IMR-90 (cell line): ENCODE data around the gene PLD2. TPM values are rescaled to one million over a fixed set of nuclear protein-coding genes. Genes with fewer than 3 reads are reported as not detected.

Experiments used
- ATAC-seq: fragments of 200-7000 bp; cut with Tn5 transposase; 2 replicates; pipeline ENCODE4 v1.9.1; 2020; ENCODE audit warnings: low read depth, mild to moderate bottlenecking, moderate library complexity
- BruUV-seq: library from RNA; stranded (reverse); fragments of 400-500 nt; replicated peaks from 2 replicates; lab custom pipeline; 2021; lab: Mats Ljungman, UMichigan
- CTCF ChIA-PET: fragments of 300-600 bp; formaldehyde crosslinking; extraction: SDS; loops from one replicate; lab custom pipeline; 2021; ENCODE audit warnings: antibody characterized with exemption; lab: Yijun Ruan, JAX
- POLR2A ChIA-PET: fragments of 300-600 bp; sonication (Branson Sonifier 250); formaldehyde crosslinking; loops from one replicate; lab custom pipeline; 2022; ENCODE audit warnings: antibody characterized with exemption; ENCODE audit not compliant: unreplicated experiment; lab: Charles Lee
- DNase-seq: peaks from one replicate; pipeline ENCODE4 v3.0.0; 2013
- H2AFZ ChIP-seq: replicated peaks from 2 replicates; pipeline ENCODE3; 2013; ENCODE audit warnings: low read length, mild to moderate bottlenecking; ENCODE audit not compliant: poor library complexity
- H2AK5ac ChIP-seq: 2 replicates; pipeline ENCODE4 v1.6.1; 2013; ENCODE audit warnings: low read depth, low read length, inconsistent platforms
- H2AK9ac ChIP-seq: replicated peaks from 2 replicates; pipeline ENCODE3; 2013; ENCODE audit warnings: mild to moderate bottlenecking, low read depth, low read length, moderate library complexity; ENCODE audit not compliant: poor library complexity
- H2BK120ac ChIP-seq: 2 replicates; pipeline ENCODE4 v1.6.1; 2013; ENCODE audit warnings: low read depth, low read length, inconsistent platforms
- H2BK15ac ChIP-seq: 3 replicates; pipeline ENCODE4 v1.6.1; 2013; ENCODE audit warnings: low read depth, low read length, inconsistent platforms
- H2BK20ac ChIP-seq: 2 replicates; pipeline ENCODE4 v1.6.1; 2013; ENCODE audit warnings: low read depth, mild to moderate bottlenecking, inconsistent platforms, low read length, moderate library complexity
- H2BK5ac ChIP-seq: 2 replicates; pipeline ENCODE4 v1.6.1; 2013; ENCODE audit warnings: mild to moderate bottlenecking, low read depth, low read length, inconsistent platforms; ENCODE audit not compliant: poor library complexity, severe bottlenecking
- H3K14ac ChIP-seq: replicated peaks from 2 replicates; pipeline ENCODE4 v1.6.1; 2013; ENCODE audit warnings: low read depth, low read length, inconsistent platforms
- H3K18ac ChIP-seq: 2 replicates; pipeline ENCODE4 v1.6.1; 2013; ENCODE audit warnings: low read depth, low read length, control low read depth
- H3K23ac ChIP-seq: 2 replicates; pipeline ENCODE4 v1.6.1; 2013; ENCODE audit warnings: low read depth, low read length, inconsistent platforms
- H3K27ac ChIP-seq: 2 replicates; pipeline ENCODE4 v1.5.1; 2013; ENCODE audit warnings: mild to moderate bottlenecking, control low read depth, low read length; ENCODE audit not compliant: insufficient read depth
- H3K27me3 ChIP-seq: 2 replicates; pipeline ENCODE4 v1.6.1; 2013; ENCODE audit warnings: low read length; ENCODE audit not compliant: control insufficient read depth, insufficient read depth
- H3K36me3 ChIP-seq: 2 replicates; pipeline ENCODE4 v1.6.1; 2013; ENCODE audit warnings: low read length, mixed read lengths; ENCODE audit not compliant: control insufficient read depth, insufficient read depth
- H3K4ac ChIP-seq: 2 replicates; pipeline ENCODE4 v1.6.1; 2013; ENCODE audit warnings: low read depth, low read length, inconsistent platforms
- H3K4me1 ChIP-seq: 2 replicates; pipeline ENCODE4 v1.6.1; 2013; ENCODE audit warnings: low read length, mixed read lengths; ENCODE audit not compliant: control insufficient read depth, insufficient read depth
- H3K4me2 ChIP-seq: 2 replicates; pipeline ENCODE4 v1.6.1; 2013; ENCODE audit warnings: low read depth, mild to moderate bottlenecking, control low read depth, low read length, moderate library complexity
- H3K4me3 ChIP-seq: 2 replicates; pipeline ENCODE4 v1.5.1; 2013; ENCODE audit warnings: low read depth, mild to moderate bottlenecking, control low read depth, low read length, moderate library complexity; ENCODE audit not compliant: insufficient read depth
- H3K56ac ChIP-seq: 2 replicates; pipeline ENCODE4 v1.6.1; 2013; ENCODE audit warnings: low read length, inconsistent platforms; ENCODE audit not compliant: insufficient read depth; ENCODE audit errors: extremely low read depth
- H3K79me1 ChIP-seq, 2 experiments: 2 replicates each; pipeline ENCODE4 v1.6.1; 2013; ENCODE audit warnings: low read length in 2 of 2, inconsistent platforms in 1 of 2, low read depth in 1 of 2
- H3K9ac ChIP-seq: 2 replicates; pipeline ENCODE4 v1.6.1; 2013; ENCODE audit warnings: low read depth, low read length, control low read depth
- H3K9me1 ChIP-seq: 2 replicates; pipeline ENCODE4 v1.6.1; 2013; ENCODE audit warnings: low read length, inconsistent platforms; ENCODE audit not compliant: insufficient read depth
- H3K9me3 ChIP-seq: 2 replicates; pipeline ENCODE4 v1.6.1; 2013; ENCODE audit warnings: low read length; ENCODE audit not compliant: control insufficient read depth, insufficient read depth
- H4K20me1 ChIP-seq: 2 replicates; pipeline ENCODE4 v1.6.1; 2013; ENCODE audit warnings: low read length, inconsistent platforms; ENCODE audit not compliant: insufficient read depth
- H4K5ac ChIP-seq: 2 replicates; pipeline ENCODE4 v1.6.1; 2013; ENCODE audit warnings: mild to moderate bottlenecking, low read depth, low read length, control low read depth
- H4K8ac ChIP-seq, 2 experiments: 2 replicates each; pipeline ENCODE4 v1.6.1; 2013; ENCODE audit warnings: low read depth in 2 of 2, low read length in 2 of 2, control low read depth in 1 of 2, inconsistent platforms in 1 of 2
- H4K91ac ChIP-seq: 2 replicates; pipeline ENCODE4 v1.6.1; 2013; ENCODE audit warnings: low read depth, low read length, inconsistent platforms; ENCODE audit not compliant: insufficient read depth
- BHLHE40 ChIP-seq: fragments of 150-350 bp; IDR thresholded peaks from 2 replicates; pipeline ENCODE4 v1.6.1; 2016; ENCODE audit warnings: mild to moderate bottlenecking, low read depth, low read length
- CEBPB ChIP-seq: IDR thresholded peaks from 2 replicates; pipeline ENCODE4 v1.6.1; 2012; ENCODE audit warnings: low read depth, low read length, improper control_type of control experiment
- CHD1 ChIP-seq: IDR thresholded peaks from 2 replicates; pipeline ENCODE4 v1.6.1; 2012; ENCODE audit warnings: low read depth, low read length, improper control_type of control experiment
- FOS ChIP-seq: fragments of 150-350 bp; IDR thresholded peaks from 2 replicates; pipeline ENCODE4 v1.6.1; 2016; ENCODE audit warnings: low read depth, low read length
- MAZ ChIP-seq: IDR thresholded peaks from 2 replicates; pipeline ENCODE4 v1.6.1; 2012; ENCODE audit warnings: low read depth, mild to moderate bottlenecking, low read length, improper control_type of control experiment, moderate library complexity, borderline replicate concordance
- MXI1 ChIP-seq: IDR thresholded peaks from 2 replicates; pipeline ENCODE4 v1.6.1; 2012; ENCODE audit warnings: low read depth, mild to moderate bottlenecking, low read length, moderate library complexity, borderline replicate concordance
- NFE2L2 ChIP-seq: fragments of 150-350 bp; IDR thresholded peaks from 2 replicates; pipeline ENCODE4 v1.6.1; 2016; ENCODE audit warnings: low read depth, mild to moderate bottlenecking, low read length
- RCOR1 ChIP-seq: IDR thresholded peaks from 2 replicates; pipeline ENCODE4 v1.6.1; 2012; ENCODE audit warnings: mild to moderate bottlenecking, low read length, improper control_type of control experiment; ENCODE audit not compliant: insufficient replicate concordance
- RFX5 ChIP-seq: IDR thresholded peaks from 2 replicates; pipeline ENCODE4 v1.8.0; 2012; ENCODE audit warnings: low read depth, mild to moderate bottlenecking, low read length, moderate library complexity
- SMC3 ChIP-seq: fragments of 150-350 bp; IDR thresholded peaks from 2 replicates; pipeline ENCODE4 v1.6.1; 2016; ENCODE audit warnings: low read depth, mild to moderate bottlenecking, antibody characterized with exemption, low read length, moderate library complexity
- WGBS, 2 experiments: methylation state at CpG; one replicate each; pipeline versions ENCODE4 v1.1.5 to v1.1.7; 2013; ENCODE audit warnings: missing lambda C conversion rate in 2 of 2; ENCODE audit not compliant: insufficient read length in 1 of 2; ENCODE audit errors: extremely low coverage in 2 of 2; 5-methylcytosine and 5-hydroxymethylcytosine counted together
- dilution Hi-C: fragments of 300-500 bp; cut with HindIII; formaldehyde crosslinking; loops from one replicate; pipeline ENCODE4 v1.14.3; 2018; ENCODE audit warnings: low sequenced_read_pairs; ENCODE audit not compliant: unreplicated experiment
- in situ Hi-C: fragments of 300-500 bp; cut with MboI; formaldehyde crosslinking; loops from 3 replicates; pipeline ENCODE4 v1.14.3; 2019; ENCODE audit warnings: low sequenced_read_pairs, inconsistent platforms, mixed read lengths
- intact Hi-C: fragments of 100-400 bp; cut with micrococcal nuclease; formaldehyde crosslinking; loops from 2 replicates; pipeline ENCODE4 v1.10.0; 2022
- polyA plus RNA-seq, 3 experiments: library from polyadenylated mRNA; depleted of rRNA; stranded (reverse); fragments of >200 nt; gene quantifications; 2 replicates each; pipeline ENCODE4 v1.2.3, GENCODE V29; 2012; ENCODE audit warnings: low replicate concordance in 1 of 3
- total RNA-seq: library from RNA; depleted of rRNA; stranded (reverse); fragments of >200 nt; gene quantifications from 2 replicates; pipeline ENCODE4 v1.2.3, GENCODE V29; 2012
- TF ChIP-seq, protein P1 (sequence below): fragments of 150-350 bp; IDR thresholded peaks from 2 replicates; pipeline ENCODE4 v1.6.1; 2016; ENCODE audit warnings: low read depth, mild to moderate bottlenecking, low read length, moderate library complexity, borderline replicate concordance
- TF ChIP-seq, protein P2 (sequence below): conservative IDR thresholded peaks from 2 replicates; pipeline ENCODE4 v1.5.1; 2012; ENCODE audit warnings: mild to moderate bottlenecking, low read depth, low read length, improper control_type of control experiment
- TF ChIP-seq, protein P3 (sequence below): fragments of 150-350 bp; IDR thresholded peaks from 2 replicates; pipeline ENCODE4 v1.6.1; 2017; ENCODE audit warnings: mild to moderate bottlenecking, antibody characterized with exemption, low read length, low read depth

Gene PLD2
- total and polyA plus RNA-seq, 2 of the 4 experiments (the other 2 are of a cell fraction) = 12.5 to 28.0 TPM

DNA sequence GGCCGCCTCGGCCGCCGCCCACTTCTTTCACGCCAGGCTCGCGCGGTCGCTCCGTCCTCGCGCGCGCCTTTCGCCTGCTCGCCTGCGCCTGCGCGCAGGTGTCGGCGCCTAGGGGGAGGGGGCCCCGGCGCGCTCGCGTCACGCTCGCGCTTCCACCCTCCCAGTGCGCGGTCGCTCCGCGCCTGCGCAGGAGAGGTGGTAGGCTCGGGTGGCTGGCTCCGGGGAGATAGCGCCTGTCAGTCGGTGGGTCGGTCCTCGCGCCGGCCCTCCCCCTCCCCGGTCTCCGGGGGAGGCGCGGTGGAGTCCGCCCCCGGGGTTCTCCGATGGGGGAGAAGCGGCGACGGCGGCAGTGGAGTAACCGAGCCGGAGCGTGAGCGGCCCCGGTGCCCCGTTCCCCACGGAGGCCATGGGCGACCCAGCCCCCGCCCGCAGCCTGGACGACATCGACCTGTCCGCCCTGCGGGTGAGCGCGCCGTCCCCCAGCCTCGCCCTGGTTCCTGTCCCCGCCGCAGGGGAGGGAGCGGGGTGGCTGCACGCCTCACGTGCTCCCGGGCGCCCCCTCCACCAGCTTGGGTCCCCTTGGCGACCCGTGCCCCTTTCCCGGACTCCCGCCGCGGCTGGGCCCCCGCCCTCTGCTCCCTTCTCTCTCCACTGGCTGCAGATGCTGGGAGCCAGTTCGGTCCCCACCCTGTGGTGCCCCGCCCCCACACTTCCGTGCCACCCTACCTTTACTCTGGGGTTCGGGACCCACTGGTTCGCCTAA lies 26.4 kb downstream of the PLD2 start, which contains the start of gene MINK1:
Gene MINK1 (plus strand): TSS at position 163 of the 763 bp plus-strand sequence. CDS start 244 bp downstream, at position 407.
- peak within 1 kb of the TSS; percentile 77 for H3K4me3 ChIP-seq
- peaks cover 4% of the 10 kb centered on the region; the same call in 1 of the 2 replicates for H3K36me3 ChIP-seq
- peak within 1 kb of the TSS; percentile 99 for H2AK9ac ChIP-seq
- H3K23ac ChIP-seq = peak within 1 kb of the TSS; percentile 97
- peak within 1 kb of the TSS; percentile 48 for H3K18ac ChIP-seq
- WGBS, 2 experiments = 0% methylated on average over 38 of the region's 91 CpGs; no CpG with 5 or more reads in 1 of the 2 experiments
- H2BK15ac ChIP-seq = peak within 1 kb of the TSS; percentile 93; the same call in 2 of the 3 replicates
- dilution Hi-C loops = no loop called here
- peaks cover 35% of the 10 kb centered on the region for H4K20me1 ChIP-seq
- ATAC-seq (peak; percentile 96), DNase-seq (peak; percentile 92)
- H3K14ac ChIP-seq = peak within 1 kb of the TSS; percentile 94
- no peaks in the 10 kb centered on the region for H3K9me3 ChIP-seq
- peak within 1 kb of the TSS; percentile 95 for H3K4ac ChIP-seq
- peak within 1 kb of the TSS; percentile 81 for H3K27ac ChIP-seq
- H3K79me1 ChIP-seq = peaks cover 19 to 48% of the 10 kb centered on the region in 2 experiments; a peak in 3 of 4 replicates
- peak within 1 kb of the TSS; percentile 82 to 91 for H4K8ac ChIP-seq
- H3K56ac ChIP-seq = peak within 1 kb of the TSS; percentile 80; the same call in 1 of the 2 replicates
- H3K4me1 ChIP-seq = peaks cover 6% of the 10 kb centered on the region; the same call in 1 of the 2 replicates
- BruUV-seq = no TSS peak
- peak within 1 kb of the TSS; percentile 88 for H4K91ac ChIP-seq
- peak within 1 kb of the TSS; percentile 95 for H2AFZ ChIP-seq
- peak within 1 kb of the TSS; percentile 93 for H3K4me2 ChIP-seq
- peaks cover 23% of the 10 kb centered on the region for H3K9me1 ChIP-seq
- CTCF ChIA-PET = no interaction called here
- H2AK5ac ChIP-seq = peak within 1 kb of the TSS; percentile 97
- peak within 1 kb of the TSS; percentile 54 for H4K5ac ChIP-seq
- peak within 1 kb of the TSS; percentile 77 for H2BK5ac ChIP-seq
- POLR2A ChIA-PET = no interaction called here
- H2BK20ac ChIP-seq = peak within 1 kb of the TSS; percentile 85; the same call in 1 of the 2 replicates
- no peaks in the 10 kb centered on the region for H3K27me3 ChIP-seq
- intact Hi-C loops = no loop called here
- peak within 1 kb of the TSS; percentile 69 for H3K9ac ChIP-seq
- H2BK120ac ChIP-seq = peak within 1 kb of the TSS; percentile 48
- in situ Hi-C loops = no loop called here
- TF ChIP-seq, protein P1, sequence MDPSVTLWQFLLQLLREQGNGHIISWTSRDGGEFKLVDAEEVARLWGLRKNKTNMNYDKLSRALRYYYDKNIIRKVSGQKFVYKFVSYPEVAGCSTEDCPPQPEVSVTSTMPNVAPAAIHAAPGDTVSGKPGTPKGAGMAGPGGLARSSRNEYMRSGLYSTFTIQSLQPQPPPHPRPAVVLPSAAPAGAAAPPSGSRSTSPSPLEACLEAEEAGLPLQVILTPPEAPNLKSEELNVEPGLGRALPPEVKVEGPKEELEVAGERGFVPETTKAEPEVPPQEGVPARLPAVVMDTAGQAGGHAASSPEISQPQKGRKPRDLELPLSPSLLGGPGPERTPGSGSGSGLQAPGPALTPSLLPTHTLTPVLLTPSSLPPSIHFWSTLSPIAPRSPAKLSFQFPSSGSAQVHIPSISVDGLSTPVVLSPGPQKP = no peak
- TF ChIP-seq, protein P2, sequence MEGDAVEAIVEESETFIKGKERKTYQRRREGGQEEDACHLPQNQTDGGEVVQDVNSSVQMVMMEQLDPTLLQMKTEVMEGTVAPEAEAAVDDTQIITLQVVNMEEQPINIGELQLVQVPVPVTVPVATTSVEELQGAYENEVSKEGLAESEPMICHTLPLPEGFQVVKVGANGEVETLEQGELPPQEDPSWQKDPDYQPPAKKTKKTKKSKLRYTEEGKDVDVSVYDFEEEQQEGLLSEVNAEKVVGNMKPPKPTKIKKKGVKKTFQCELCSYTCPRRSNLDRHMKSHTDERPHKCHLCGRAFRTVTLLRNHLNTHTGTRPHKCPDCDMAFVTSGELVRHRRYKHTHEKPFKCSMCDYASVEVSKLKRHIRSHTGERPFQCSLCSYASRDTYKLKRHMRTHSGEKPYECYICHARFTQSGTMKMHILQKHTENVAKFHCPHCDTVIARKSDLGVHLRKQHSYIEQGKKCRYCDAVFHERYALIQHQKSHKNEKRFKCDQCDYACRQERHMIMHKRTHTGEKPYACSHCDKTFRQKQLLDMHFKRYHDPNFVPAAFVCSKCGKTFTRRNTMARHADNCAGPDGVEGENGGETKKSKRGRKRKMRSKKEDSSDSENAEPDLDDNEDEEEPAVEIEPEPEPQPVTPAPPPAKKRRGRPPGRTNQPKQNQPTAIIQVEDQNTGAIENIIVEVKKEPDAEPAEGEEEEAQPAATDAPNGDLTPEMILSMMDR = no peak
- TF ChIP-seq CHD1 = no peak
- TF ChIP-seq MAZ = peak; percentile 96
- TF ChIP-seq, protein P3, sequence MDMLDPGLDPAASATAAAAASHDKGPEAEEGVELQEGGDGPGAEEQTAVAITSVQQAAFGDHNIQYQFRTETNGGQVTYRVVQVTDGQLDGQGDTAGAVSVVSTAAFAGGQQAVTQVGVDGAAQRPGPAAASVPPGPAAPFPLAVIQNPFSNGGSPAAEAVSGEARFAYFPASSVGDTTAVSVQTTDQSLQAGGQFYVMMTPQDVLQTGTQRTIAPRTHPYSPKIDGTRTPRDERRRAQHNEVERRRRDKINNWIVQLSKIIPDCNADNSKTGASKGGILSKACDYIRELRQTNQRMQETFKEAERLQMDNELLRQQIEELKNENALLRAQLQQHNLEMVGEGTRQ = no peak; the same call in 1 of the 2 replicates
- TF ChIP-seq FOS = no peak
- TF ChIP-seq RCOR1 = no peak
- TF ChIP-seq BHLHE40 = peak; percentile 81
- TF ChIP-seq CEBPB = no peak
- TF ChIP-seq RFX5 = no peak
- TF ChIP-seq MXI1 = no peak; the same call in none of the 2 replicates
- no peak for TF ChIP-seq SMC3
- no peak for TF ChIP-seq NFE2L2
